CD4-positive, alpha-beta T cell treated with Interleukin-15 for 4 hours (primary cell): ENCODE data around the gene NPS.

ENCODE experiments used
- DNase-seq: peaks from one replicate; pipeline ENCODE4 v3.0.0-alpha.2; 2020; ENCODE audit warnings: low spot score

The NPS gene

GRCh38 chr10:127561647-127562046 lies 12.5 kb downstream of the NPS start:
- DNase-seq: no peak

GRCh38 chr10:127563718-127564553 lies 14.8 kb downstream of the NPS start:
- DNase-seq: no peak

GRCh38 chr10:127564644-127565043 lies 15.5 kb downstream of the NPS start:
- no peak for DNase-seq

- no peak for DNase-seq
These were observed 16.5 kb downstream of the NPS start for GRCh38 chr10:127565583-127565982.

GRCh38 chr10:127569210-127569609 lies 20.1 kb downstream of the NPS start:
- no peak for DNase-seq

GRCh38 chr10:127570036-127570435 lies 20.9 kb downstream of the NPS start:
- DNase-seq: no peak

- DNase-seq: no peak
These were observed 22.3 kb downstream of the NPS start for GRCh38 chr10:127571386-127571785.

- DNase-seq: no peak
These were observed 26.9 kb downstream of the NPS start for GRCh38 chr10:127576051-127576450.

- no peak for DNase-seq
These were observed 27.6 kb downstream of the NPS start for GRCh38 chr10:127576740-127577161.

- DNase-seq: no peak
These were observed 28.5 kb downstream of the NPS start for GRCh38 chr10:127577376-127578258.

GRCh38 chr10:127578259-127578960 lies 29.3 kb downstream of the NPS start:
- no peak for DNase-seq

- no peak for DNase-seq
These were observed 29.8 kb downstream of the NPS start for GRCh38 chr10:127578961-127579305.

GRCh38 chr10:127579640-127580039 lies 30.5 kb downstream of the NPS start:
- no peak for DNase-seq

GRCh38 chr10:127580822-127581221 lies 31.7 kb downstream of the NPS start:
- no peak for DNase-seq

- DNase-seq: no peak
These were observed 36.5 kb downstream of the NPS start for GRCh38 chr10:127585519-127586023.

GRCh38 chr10:127587668-127588365 lies 38.7 kb downstream of the NPS start:
- no peak for DNase-seq

GRCh38 chr10:127592586-127592985 lies 43.5 kb downstream of the NPS start:
- DNase-seq: no peak

- no peak for DNase-seq
These were observed 51.4 kb downstream of the NPS start for GRCh38 chr10:127600479-127600878.
